HG03025 (cell line): ENCODE results near the gene PIK3R1.

Experiments
- ATAC-seq: cut with Tn5 transposase; IDR thresholded peaks from one replicate; pipeline ENCODE4 v1.9.1; 2021; ENCODE audit warnings: mild to moderate bottlenecking, moderate library complexity; ENCODE audit not compliant: unreplicated experiment, low FRiP score

PIK3R1 gene

GRCh38 chr5:68215208-68215897 is at the start of gene PIK3R1:
Gene PIK3R1, plus strand, starts transcription at chr5:68215756. Its CDS starts 10,920 bp downstream, at chr5:68226676.
- peak; percentile 74 for ATAC-seq

- ATAC-seq = no peak
Observed at GRCh38 chr5:68167195-68167651, 48.3 kb upstream of the PIK3R1 start.

- ATAC-seq = no peak
Observed at GRCh38 chr5:68169903-68170302, 45.7 kb upstream of the PIK3R1 start.

GRCh38 chr5:68170826-68171558 is 44.6 kb upstream of the PIK3R1 start:
- no peak for ATAC-seq

- ATAC-seq = no peak
Observed at GRCh38 chr5:68172314-68172713, 43.2 kb upstream of the PIK3R1 start.

- ATAC-seq = no peak
Observed at GRCh38 chr5:68173007-68173406, 42.5 kb upstream of the PIK3R1 start.

- no peak for ATAC-seq
Observed at GRCh38 chr5:68176253-68176652, 39.3 kb upstream of the PIK3R1 start.

GRCh38 chr5:68176802-68177479 is 38.6 kb upstream of the PIK3R1 start:
- no peak for ATAC-seq

GRCh38 chr5:68177676-68178075 is 37.9 kb upstream of the PIK3R1 start:
- ATAC-seq = no peak

- ATAC-seq = no peak
Observed at GRCh38 chr5:68178579-68178978, 37.0 kb upstream of the PIK3R1 start.

- ATAC-seq = no peak
Observed at GRCh38 chr5:68180121-68181038, 35.2 kb upstream of the PIK3R1 start.

- ATAC-seq = no peak
Observed at GRCh38 chr5:68181039-68181599, 34.4 kb upstream of the PIK3R1 start.

GRCh38 chr5:68182094-68182493 is 33.5 kb upstream of the PIK3R1 start:
- ATAC-seq = no peak

GRCh38 chr5:68182534-68182933 is 33.0 kb upstream of the PIK3R1 start:
- ATAC-seq = no peak

- no peak for ATAC-seq
Observed at GRCh38 chr5:68187268-68188055, 28.1 kb upstream of the PIK3R1 start.

GRCh38 chr5:68189171-68189570 is 26.4 kb upstream of the PIK3R1 start:
- ATAC-seq = no peak

- no peak for ATAC-seq
Observed at GRCh38 chr5:68189613-68190012, 25.9 kb upstream of the PIK3R1 start.

GRCh38 chr5:68190619-68191018 is 24.9 kb upstream of the PIK3R1 start:
- no peak for ATAC-seq

- ATAC-seq = no peak
Observed at GRCh38 chr5:68191083-68191791, 24.3 kb upstream of the PIK3R1 start.
